K562 (cell line): Measurements from ENCODE around the gene RYR1. TPM values are rescaled to one million over a fixed set of nuclear protein-coding genes. Genes with fewer than 3 reads are reported as not detected.
A peak's percentile ranks its signal among the peaks of the same experiment; 100 is the strongest.

Experiments
- CREM ChIP-seq: IDR thresholded peaks from 2 replicates; pipeline ENCODE4 v1.6.1; 2014; ENCODE audit warnings: antibody characterized with exemption, low read depth
- CTBP1 ChIP-seq: fragments of 450-650 bp; IDR thresholded peaks from 2 replicates; pipeline ENCODE4 v1.6.1; 2016; ENCODE audit warnings: borderline replicate concordance
- GABPB1 ChIP-seq: sonication (generic); formaldehyde crosslinking; IDR thresholded peaks from 2 replicates; pipeline ENCODE4 v1.8.0; 2022; ENCODE audit warnings: mild to moderate bottlenecking, missing genetic modification reagents
- HMG20B ChIP-seq: fragments of 250-450 bp; sonication (Bioruptor Pico); IDR thresholded peaks from 2 replicates; pipeline ENCODE4 v1.5.0; 2021; ENCODE audit warnings: mild to moderate bottlenecking
- MTA1 ChIP-seq: fragments of 450-650 bp; IDR thresholded peaks from 2 replicates; pipeline ENCODE4 v1.6.1; 2017; ENCODE audit warnings: borderline replicate concordance
- NCOA4 ChIP-seq: fragments of 450-650 bp; IDR thresholded peaks from 2 replicates; pipeline ENCODE4 v1.6.1; 2018; ENCODE audit warnings: mild to moderate bottlenecking; ENCODE audit not compliant: partially characterized antibody
- NCOA6 ChIP-seq: fragments of 450-650 bp; IDR thresholded peaks from 2 replicates; pipeline ENCODE4 v1.6.1; 2017; ENCODE audit warnings: mild to moderate bottlenecking
- NFRKB ChIP-seq: fragments of 450-650 bp; IDR thresholded peaks from 2 replicates; pipeline ENCODE4 v1.6.1; 2016; ENCODE audit warnings: low read depth
- RFX7 ChIP-seq: fragments of 250-450 bp; sonication (Bioruptor Pico); IDR thresholded peaks from 2 replicates; pipeline ENCODE4 v1.5.1; 2021; ENCODE audit warnings: mild to moderate bottlenecking
- SAFB ChIP-seq: fragments of 200-400 bp; formaldehyde crosslinking; IDR thresholded peaks from 2 replicates; pipeline ENCODE4 v1.6.1; 2017; ENCODE audit warnings: low read depth, low read length, borderline replicate concordance
- SMARCA4 ChIP-seq: fragments of 450-650 bp; IDR thresholded peaks from 2 replicates; pipeline ENCODE4 v1.6.1; 2016
- SPI1 ChIP-seq: IDR thresholded peaks from 2 replicates; pipeline ENCODE4 v1.6.1; 2011; ENCODE audit warnings: low read depth, low read length, control low read depth, borderline replicate concordance
- ZNF780A ChIP-seq: fragments of 250-450 bp; sonication (Bioruptor Pico); IDR thresholded peaks from 2 replicates; pipeline ENCODE4 v1.5.0; 2021; ENCODE audit warnings: mild to moderate bottlenecking
- polyA plus RNA-seq, 8 experiments: library from polyadenylated mRNA; depleted of rRNA in 4 of 8; stranded (reverse) in 5 of 8; unstranded in 3 of 8; fragments of >200 nt; fragmentation: Nextera tagmentation in 2 of 8; fragmentation: Illumina TruSeq in 1 of 8; extraction: Ambion mirVana in 2 of 8; extraction: Trizol in 1 of 8; gene quantifications; 2 replicates each; pipeline versions ENCODE4 v1.2.1 to v1.2.3, GENCODE V29; 2011 to 2014; ENCODE audit warnings: inconsistent platforms in 1 of 8, missing spikeins in 1 of 8
- total RNA-seq, 7 experiments: library from RNA; depleted of rRNA in 6 of 7; stranded (reverse); fragments of >200 nt in 6 of 7; fragmentation: Illumina TruSeq in 2 of 7; extraction: Trizol in 2 of 7; gene quantifications; 2 replicates each; pipeline versions ENCODE4 v1.2.1 to v1.2.3, GENCODE V29; 2011 to 2021; ENCODE audit warnings: low replicate concordance in 1 of 7
- TF ChIP-seq, protein P1 (sequence below), 2 experiments: fragments of 150-350 bp in 1 of 2; IDR thresholded peaks; 2 replicates each; pipeline ENCODE4 v1.6.1; 2012 to 2016; ENCODE audit warnings: low read depth in 2 of 2, low read length in 2 of 2, mild to moderate bottlenecking in 1 of 2, moderate library complexity in 1 of 2
- TF ChIP-seq, protein P2 (sequence below): fragments of 450-650 bp; IDR thresholded peaks from 2 replicates; pipeline ENCODE4 v1.6.1; 2016; ENCODE audit warnings: mild to moderate bottlenecking
- TF ChIP-seq, protein P3 (sequence below): fragments of 250-450 bp; sonication (Bioruptor Pico); IDR thresholded peaks from 2 replicates; pipeline ENCODE4 v1.8.0; 2021; ENCODE audit warnings: moderate library complexity, mild to moderate bottlenecking, inconsistent platforms
- TF ChIP-seq, protein P4 (sequence below): fragments of 250-450 bp; sonication (Bioruptor Pico); IDR thresholded peaks from 2 replicates; pipeline ENCODE4 v1.4.0; 2020; ENCODE audit warnings: borderline replicate concordance
- TF ChIP-seq, protein P5 (sequence below): sonication (generic); formaldehyde crosslinking; IDR thresholded peaks from 2 replicates; pipeline ENCODE4 v1.8.1; 2023; ENCODE audit warnings: mild to moderate bottlenecking, missing genetic modification reagents

The RYR1 gene
- total and polyA plus RNA-seq, 9 of the 15 experiments (the other 6 are each of a cell fraction or from before 2014, with no cell fraction given): 0.11 to 7.4 (median 3.7) TPM

DNA sequence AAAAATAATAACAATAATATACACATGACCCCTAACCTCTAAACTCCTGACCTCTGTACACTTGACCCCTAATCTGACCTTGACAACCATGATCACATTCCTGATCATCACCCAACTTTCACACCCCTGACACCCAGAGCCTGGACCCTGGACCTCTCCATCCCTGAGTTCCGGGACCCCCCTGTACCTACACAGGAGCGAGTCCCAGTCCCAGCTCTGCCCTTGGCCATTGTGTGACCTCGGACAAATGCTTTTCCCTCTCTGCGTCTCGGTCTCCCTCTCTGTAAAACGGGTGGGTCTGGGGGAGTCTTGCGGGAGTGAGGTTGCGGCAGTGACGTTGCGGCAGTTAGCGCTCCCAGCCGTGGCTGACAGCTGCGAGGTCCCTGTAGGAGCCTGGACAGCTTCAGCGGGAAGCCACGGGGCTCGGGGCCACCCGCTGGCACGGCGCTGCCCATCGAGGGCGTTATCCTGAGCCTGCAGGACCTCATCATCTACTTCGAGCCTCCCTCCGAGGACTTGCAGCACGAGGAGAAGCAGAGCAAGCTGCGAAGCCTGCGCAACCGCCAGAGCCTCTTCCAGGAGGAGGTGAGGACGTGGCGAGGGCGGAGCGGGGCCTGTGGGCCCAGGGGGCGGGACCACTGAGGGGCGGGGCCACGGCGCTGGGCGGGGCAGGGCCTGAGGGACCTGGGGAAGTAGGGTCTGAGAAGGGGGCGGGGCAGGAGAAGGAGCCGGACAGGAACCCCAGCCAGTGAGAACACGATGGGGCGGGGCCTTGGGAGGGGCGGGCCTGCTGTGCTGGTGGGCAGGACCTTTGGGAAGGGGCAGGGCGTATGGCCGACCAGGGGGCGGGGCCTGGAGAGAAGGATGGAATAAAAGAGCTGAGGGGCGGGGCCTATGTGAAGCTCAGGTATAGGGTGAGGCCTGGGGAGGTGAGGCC is 19.2 kb downstream of the RYR1 start (continued):
- TF ChIP-seq SMARCA4: no peak
- peak; percentile 57; the same call in 1 of the 2 replicates for TF ChIP-seq NFRKB
- no peak for TF ChIP-seq RFX7 (CRISPR knock-in tag)
- TF ChIP-seq, protein P1, sequence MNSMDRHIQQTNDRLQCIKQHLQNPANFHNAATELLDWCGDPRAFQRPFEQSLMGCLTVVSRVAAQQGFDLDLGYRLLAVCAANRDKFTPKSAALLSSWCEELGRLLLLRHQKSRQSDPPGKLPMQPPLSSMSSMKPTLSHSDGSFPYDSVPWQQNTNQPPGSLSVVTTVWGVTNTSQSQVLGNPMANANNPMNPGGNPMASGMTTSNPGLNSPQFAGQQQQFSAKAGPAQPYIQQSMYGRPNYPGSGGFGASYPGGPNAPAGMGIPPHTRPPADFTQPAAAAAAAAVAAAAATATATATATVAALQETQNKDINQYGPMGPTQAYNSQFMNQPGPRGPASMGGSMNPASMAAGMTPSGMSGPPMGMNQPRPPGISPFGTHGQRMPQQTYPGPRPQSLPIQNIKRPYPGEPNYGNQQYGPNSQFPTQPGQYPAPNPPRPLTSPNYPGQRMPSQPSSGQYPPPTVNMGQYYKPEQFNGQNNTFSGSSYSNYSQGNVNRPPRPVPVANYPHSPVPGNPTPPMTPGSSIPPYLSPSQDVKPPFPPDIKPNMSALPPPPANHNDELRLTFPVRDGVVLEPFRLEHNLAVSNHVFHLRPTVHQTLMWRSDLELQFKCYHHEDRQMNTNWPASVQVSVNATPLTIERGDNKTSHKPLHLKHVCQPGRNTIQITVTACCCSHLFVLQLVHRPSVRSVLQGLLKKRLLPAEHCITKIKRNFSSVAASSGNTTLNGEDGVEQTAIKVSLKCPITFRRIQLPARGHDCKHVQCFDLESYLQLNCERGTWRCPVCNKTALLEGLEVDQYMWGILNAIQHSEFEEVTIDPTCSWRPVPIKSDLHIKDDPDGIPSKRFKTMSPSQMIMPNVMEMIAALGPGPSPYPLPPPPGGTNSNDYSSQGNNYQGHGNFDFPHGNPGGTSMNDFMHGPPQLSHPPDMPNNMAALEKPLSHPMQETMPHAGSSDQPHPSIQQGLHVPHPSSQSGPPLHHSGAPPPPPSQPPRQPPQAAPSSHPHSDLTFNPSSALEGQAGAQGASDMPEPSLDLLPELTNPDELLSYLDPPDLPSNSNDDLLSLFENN (IDR thresholded peaks at IDR 0.05; ENCODE audit: low read depth in 2 of 2, low read length in 2 of 2): no peak
- TF ChIP-seq SAFB: no peak
- peak; percentile 67; the same call in 1 of the 2 replicates for TF ChIP-seq CREM
- TF ChIP-seq, protein P2, sequence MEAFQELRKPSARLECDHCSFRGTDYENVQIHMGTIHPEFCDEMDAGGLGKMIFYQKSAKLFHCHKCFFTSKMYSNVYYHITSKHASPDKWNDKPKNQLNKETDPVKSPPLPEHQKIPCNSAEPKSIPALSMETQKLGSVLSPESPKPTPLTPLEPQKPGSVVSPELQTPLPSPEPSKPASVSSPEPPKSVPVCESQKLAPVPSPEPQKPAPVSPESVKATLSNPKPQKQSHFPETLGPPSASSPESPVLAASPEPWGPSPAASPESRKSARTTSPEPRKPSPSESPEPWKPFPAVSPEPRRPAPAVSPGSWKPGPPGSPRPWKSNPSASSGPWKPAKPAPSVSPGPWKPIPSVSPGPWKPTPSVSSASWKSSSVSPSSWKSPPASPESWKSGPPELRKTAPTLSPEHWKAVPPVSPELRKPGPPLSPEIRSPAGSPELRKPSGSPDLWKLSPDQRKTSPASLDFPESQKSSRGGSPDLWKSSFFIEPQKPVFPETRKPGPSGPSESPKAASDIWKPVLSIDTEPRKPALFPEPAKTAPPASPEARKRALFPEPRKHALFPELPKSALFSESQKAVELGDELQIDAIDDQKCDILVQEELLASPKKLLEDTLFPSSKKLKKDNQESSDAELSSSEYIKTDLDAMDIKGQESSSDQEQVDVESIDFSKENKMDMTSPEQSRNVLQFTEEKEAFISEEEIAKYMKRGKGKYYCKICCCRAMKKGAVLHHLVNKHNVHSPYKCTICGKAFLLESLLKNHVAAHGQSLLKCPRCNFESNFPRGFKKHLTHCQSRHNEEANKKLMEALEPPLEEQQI: no peak
- TF ChIP-seq MTA1: no peak
- TF ChIP-seq, protein P3, sequence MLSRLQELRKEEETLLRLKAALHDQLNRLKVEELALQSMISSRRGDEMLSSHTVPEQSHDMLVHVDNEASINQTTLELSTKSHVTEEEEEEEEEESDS (CRISPR knock-in tag): no peak
- 0 out of 2 replicates have a peak, but pooled peaks have one; percentile 42 for TF ChIP-seq CTBP1
- TF ChIP-seq, protein P4, sequence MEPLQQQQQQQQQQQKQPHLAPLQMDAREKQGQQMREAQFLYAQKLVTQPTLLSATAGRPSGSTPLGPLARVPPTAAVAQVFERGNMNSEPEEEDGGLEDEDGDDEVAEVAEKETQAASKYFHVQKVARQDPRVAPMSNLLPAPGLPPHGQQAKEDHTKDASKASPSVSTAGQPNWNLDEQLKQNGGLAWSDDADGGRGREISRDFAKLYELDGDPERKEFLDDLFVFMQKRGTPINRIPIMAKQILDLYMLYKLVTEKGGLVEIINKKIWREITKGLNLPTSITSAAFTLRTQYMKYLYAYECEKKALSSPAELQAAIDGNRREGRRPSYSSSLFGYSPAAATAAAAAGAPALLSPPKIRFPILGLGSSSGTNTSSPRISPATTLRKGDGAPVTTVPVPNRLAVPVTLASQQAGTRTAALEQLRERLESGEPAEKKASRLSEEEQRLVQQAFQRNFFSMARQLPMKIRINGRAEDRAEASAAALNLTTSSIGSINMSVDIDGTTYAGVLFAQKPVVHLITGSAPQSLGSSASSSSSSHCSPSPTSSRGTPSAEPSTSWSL: 0 out of 2 replicates have a peak, but pooled peaks have one; percentile 61
- TF ChIP-seq, protein P5, sequence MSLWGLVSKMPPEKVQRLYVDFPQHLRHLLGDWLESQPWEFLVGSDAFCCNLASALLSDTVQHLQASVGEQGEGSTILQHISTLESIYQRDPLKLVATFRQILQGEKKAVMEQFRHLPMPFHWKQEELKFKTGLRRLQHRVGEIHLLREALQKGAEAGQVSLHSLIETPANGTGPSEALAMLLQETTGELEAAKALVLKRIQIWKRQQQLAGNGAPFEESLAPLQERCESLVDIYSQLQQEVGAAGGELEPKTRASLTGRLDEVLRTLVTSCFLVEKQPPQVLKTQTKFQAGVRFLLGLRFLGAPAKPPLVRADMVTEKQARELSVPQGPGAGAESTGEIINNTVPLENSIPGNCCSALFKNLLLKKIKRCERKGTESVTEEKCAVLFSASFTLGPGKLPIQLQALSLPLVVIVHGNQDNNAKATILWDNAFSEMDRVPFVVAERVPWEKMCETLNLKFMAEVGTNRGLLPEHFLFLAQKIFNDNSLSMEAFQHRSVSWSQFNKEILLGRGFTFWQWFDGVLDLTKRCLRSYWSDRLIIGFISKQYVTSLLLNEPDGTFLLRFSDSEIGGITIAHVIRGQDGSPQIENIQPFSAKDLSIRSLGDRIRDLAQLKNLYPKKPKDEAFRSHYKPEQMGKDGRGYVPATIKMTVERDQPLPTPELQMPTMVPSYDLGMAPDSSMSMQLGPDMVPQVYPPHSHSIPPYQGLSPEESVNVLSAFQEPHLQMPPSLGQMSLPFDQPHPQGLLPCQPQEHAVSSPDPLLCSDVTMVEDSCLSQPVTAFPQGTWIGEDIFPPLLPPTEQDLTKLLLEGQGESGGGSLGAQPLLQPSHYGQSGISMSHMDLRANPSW (CRISPR knock-in tag): peak; percentile 40; the same call in 1 of the 2 replicates
- no peak for TF ChIP-seq HMG20B (CRISPR knock-in tag)
- peak; percentile 78 for TF ChIP-seq GABPB1 (CRISPR knock-in tag)
- TF ChIP-seq SPI1: no peak
- TF ChIP-seq NCOA4: no peak
- no peak for TF ChIP-seq NCOA6
- TF ChIP-seq ZNF780A (CRISPR knock-in tag): no peak
